ENCODE measurements around the gene ITGB6. TPM values are rescaled to one million over a fixed set of nuclear protein-coding genes. Genes with fewer than 3 reads are reported as not detected.

Gene ITGB6
- total and polyA plus RNA-seq, 2 experiments from 2014 or later = 20.3 to 41.1 TPM

DNA sequence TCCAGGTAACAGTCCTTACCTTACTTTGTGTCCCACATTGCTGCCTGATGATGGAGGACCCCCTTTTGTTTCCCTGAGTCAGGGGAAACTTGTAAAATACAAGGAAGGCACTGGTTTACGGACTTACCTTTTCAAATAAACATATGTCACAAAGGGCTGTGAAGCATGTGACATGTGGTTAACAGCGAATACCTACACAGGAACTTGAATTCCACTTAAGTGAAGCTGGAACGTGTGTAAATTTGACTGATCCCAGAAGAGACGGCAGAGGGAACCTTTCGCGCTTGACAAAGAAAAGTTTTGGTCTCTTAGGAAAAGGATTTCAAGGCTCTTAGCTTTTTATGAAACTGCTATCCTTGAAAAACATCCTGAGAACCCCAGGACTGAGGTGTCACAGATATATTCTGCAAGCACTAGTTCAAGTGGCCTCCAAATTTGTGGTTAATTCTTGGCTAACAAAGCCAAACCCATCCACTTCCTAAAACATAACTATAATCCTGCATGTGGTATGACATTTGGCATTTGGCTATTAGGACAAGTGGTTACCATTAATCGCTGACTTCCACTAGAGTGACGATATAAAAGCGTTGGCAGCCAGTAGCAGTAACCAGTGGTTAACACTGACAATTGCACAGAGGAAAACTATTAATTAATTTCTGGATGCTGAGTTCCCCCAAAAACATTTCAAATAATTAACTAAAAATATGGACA is 55.6 kb downstream of the ITGB6 start:
- TF ChIP-seq EZH2phosphoT487 (IDR thresholded peaks at IDR 0.05; ENCODE audit: low read depth, severe bottlenecking, unreplicated experiment) (no peak), EZH2 (IDR thresholded peaks at IDR 0.05; ENCODE audit: borderline replicate concordance) (no peak)
- TF ChIP-seq, protein P1, sequence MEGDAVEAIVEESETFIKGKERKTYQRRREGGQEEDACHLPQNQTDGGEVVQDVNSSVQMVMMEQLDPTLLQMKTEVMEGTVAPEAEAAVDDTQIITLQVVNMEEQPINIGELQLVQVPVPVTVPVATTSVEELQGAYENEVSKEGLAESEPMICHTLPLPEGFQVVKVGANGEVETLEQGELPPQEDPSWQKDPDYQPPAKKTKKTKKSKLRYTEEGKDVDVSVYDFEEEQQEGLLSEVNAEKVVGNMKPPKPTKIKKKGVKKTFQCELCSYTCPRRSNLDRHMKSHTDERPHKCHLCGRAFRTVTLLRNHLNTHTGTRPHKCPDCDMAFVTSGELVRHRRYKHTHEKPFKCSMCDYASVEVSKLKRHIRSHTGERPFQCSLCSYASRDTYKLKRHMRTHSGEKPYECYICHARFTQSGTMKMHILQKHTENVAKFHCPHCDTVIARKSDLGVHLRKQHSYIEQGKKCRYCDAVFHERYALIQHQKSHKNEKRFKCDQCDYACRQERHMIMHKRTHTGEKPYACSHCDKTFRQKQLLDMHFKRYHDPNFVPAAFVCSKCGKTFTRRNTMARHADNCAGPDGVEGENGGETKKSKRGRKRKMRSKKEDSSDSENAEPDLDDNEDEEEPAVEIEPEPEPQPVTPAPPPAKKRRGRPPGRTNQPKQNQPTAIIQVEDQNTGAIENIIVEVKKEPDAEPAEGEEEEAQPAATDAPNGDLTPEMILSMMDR (IDR thresholded peaks at IDR 0.05; ENCODE audit: poor library complexity) = no peak
- no peaks in the 10 kb centered on the region for H3K79me2 ChIP-seq
- H3K4me2 ChIP-seq = no peak overlapping the region
- H3K27ac ChIP-seq = no peak overlapping the region
- H3K9me3 ChIP-seq (ENCODE audit: low read depth) = no peaks in the 10 kb centered on the region
- H3K4me1 ChIP-seq (ENCODE audit: insufficient read depth) = no peaks in the 10 kb centered on the region
- no peaks in the 10 kb centered on the region for H3K9me2 ChIP-seq (replicated peaks; ENCODE audit: insufficient read depth)
- no peaks in the 10 kb centered on the region for H3K36me3 ChIP-seq (replicated peaks; ENCODE audit: insufficient read depth, low read depth)
- 72% methylated on average over 9 of the region's 9 CpGs for WGBS (ENCODE audit: low lambda C conversion rate, missing lambda C conversion rate)
- DNase-seq (ENCODE audit: low spot score) = no peak
- H3K27me3 ChIP-seq = no peaks in the 10 kb centered on the region
- H4K20me1 ChIP-seq (ENCODE audit: insufficient read depth, poor library complexity, severe bottlenecking) = no peaks in the 10 kb centered on the region
- no peak overlapping the region for H3K4me3 ChIP-seq
- H2AFZ ChIP-seq = no peak overlapping the region

DNA sequence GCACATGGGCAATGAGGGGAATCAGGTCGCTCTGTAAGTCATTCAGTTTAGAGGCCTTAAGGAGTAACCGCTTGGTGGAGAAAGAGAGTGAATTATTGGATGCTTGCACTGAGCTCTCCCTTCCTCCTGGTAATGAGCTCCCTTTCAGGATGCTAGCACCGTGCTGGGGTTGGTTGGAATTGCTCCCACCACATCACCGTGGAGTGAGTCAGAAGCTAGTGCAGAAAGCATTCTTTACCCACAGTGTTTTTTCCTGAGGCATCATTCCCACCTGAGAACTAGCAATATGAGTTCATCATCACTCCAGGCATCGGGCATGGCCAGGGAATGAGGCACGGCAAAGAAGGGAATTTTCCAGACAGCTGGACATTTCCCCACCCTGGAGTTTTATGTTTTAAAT is 57.6 kb downstream of the ITGB6 start:
- Histone ChIP-seq H3K4me2 (no peak overlapping the region), H3K27me3 (no peaks in the 10 kb centered on the region), H3K4me1 (ENCODE audit: insufficient read depth) (no peaks in the 10 kb centered on the region), H3K36me3 (replicated peaks; ENCODE audit: insufficient read depth, low read depth) (no peaks in the 10 kb centered on the region), H3K79me2 (no peaks in the 10 kb centered on the region), H4K20me1 (ENCODE audit: insufficient read depth, poor library complexity, severe bottlenecking) (no peaks in the 10 kb centered on the region), H3K9me3 (ENCODE audit: low read depth) (no peaks in the 10 kb centered on the region), H3K9me2 (replicated peaks; ENCODE audit: insufficient read depth) (no peaks in the 10 kb centered on the region), H3K27ac (no peak overlapping the region), H2AFZ (no peak overlapping the region), H3K4me3 (no peak overlapping the region)
- WGBS (ENCODE audit: low lambda C conversion rate, missing lambda C conversion rate) = 91% methylated on average over 6 of the region's 6 CpGs
- TF ChIP-seq EZH2phosphoT487 (IDR thresholded peaks at IDR 0.05; ENCODE audit: low read depth, severe bottlenecking, unreplicated experiment) (no peak), EZH2 (IDR thresholded peaks at IDR 0.05; ENCODE audit: borderline replicate concordance) (no peak)
- TF ChIP-seq, protein P1 (IDR thresholded peaks at IDR 0.05; ENCODE audit: poor library complexity) = no peak
- no peak for DNase-seq (ENCODE audit: low spot score)

DNA sequence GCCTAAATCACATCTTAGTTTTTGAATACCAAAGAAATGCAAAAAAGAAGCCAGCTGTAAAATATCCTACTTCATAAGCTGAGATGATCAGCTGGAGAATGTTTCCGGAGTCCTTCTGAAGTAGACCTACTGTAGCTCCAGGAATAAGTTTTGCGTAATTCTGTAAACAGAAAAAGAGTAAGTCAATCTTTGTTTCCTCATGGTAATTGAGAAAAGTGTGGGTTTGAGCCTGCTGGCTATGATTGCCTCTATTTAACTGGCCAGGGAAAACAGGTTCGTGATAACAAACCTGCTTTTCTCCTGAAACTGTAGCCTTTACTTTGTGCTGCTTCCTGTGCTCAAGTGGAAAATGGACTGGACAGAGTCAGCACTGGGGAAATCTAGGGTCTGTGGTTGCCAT is 58.2 kb downstream of the ITGB6 start:
- WGBS (ENCODE audit: low lambda C conversion rate, missing lambda C conversion rate) = 55% methylated on average over 3 of the region's 3 CpGs
- DNase-seq (ENCODE audit: low spot score) = no peak
- H4K20me1 ChIP-seq (ENCODE audit: insufficient read depth, poor library complexity, severe bottlenecking) = no peaks in the 10 kb centered on the region
- no peak overlapping the region for H2AFZ ChIP-seq
- H3K9me3 ChIP-seq (ENCODE audit: low read depth) = no peaks in the 10 kb centered on the region
- H3K9me2 ChIP-seq (replicated peaks; ENCODE audit: insufficient read depth) = no peaks in the 10 kb centered on the region
- H3K4me2 ChIP-seq = no peak overlapping the region
- H3K27ac ChIP-seq = no peak overlapping the region
- no peaks in the 10 kb centered on the region for H3K4me1 ChIP-seq (ENCODE audit: insufficient read depth)
- H3K4me3 ChIP-seq = no peak overlapping the region
- no peaks in the 10 kb centered on the region for H3K36me3 ChIP-seq (replicated peaks; ENCODE audit: insufficient read depth, low read depth)
- no peaks in the 10 kb centered on the region for H3K79me2 ChIP-seq
- no peak for TF ChIP-seq EZH2phosphoT487 (IDR thresholded peaks at IDR 0.05; ENCODE audit: low read depth, severe bottlenecking, unreplicated experiment)
- TF ChIP-seq, protein P1 (IDR thresholded peaks at IDR 0.05; ENCODE audit: poor library complexity) = no peak
- TF ChIP-seq EZH2 (IDR thresholded peaks at IDR 0.05; ENCODE audit: borderline replicate concordance) = no peak
- H3K27me3 ChIP-seq = no peaks in the 10 kb centered on the region
